ENCODE results near the gene LYSMD1. TPM values are rescaled to one million over a fixed set of nuclear protein-coding genes. Genes with fewer than 3 reads are reported as not detected.
A peak's percentile ranks its signal among the peaks of the same experiment; 100 is the strongest.
"Not testable (repeated sequence)": the region's sequence is repeated elsewhere in the genome, so short reads cannot be mapped to it uniquely, and the experiment has no call there.

Gene LYSMD1
- total and polyA plus RNA-seq, 5 donors from 2014 or later: 0.14 to 0.54 (median 0.16) TPM; not detected in 1

DNA sequence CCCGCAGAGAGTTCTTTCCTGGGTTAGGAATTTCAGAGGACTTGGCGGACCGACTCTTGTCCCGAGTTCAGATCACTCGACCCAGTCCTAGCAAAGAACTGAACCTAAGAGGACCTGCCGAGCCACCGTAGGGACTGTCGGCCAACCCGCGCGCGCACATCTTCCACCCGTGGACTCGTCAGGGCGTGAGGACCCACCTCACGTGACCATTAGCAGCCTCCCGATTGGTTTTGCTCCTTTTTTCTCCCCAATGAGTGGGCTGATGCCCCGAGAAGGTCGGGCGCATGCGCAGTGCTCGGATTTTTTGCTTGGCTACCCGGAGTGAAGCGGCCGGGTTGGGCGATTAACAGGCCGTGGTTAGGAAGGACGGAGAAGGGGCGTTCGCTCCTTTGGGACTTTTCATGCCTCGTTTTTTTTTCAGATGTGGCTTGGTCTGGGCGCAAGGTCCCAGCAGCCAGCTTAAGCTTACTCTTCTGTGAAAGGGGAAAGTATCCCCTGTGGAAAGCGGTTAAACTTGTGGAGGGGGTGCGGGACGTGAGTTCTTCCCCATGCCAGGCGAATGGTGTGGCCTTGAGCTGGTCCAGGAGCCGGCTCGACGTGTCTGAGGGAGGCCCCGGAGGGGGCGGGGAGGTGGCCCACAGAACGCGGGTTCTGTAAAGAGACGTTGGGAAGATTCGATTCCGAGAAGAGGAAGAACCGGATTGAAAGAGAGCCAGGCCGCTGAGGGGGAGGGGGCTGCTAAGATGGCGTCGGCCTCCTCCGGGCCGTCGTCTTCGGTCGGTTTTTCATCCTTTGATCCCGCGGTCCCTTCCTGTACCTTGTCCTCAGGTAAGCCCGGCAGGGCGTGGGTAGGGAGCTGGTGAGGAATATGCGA is 32.8 kb upstream of the LYSMD1 start, which contains the start of gene PIP5K1A:
Gene PIP5K1A, plus strand, starts transcription at position 299 of the 874 bp plus-strand sequence. Its CDS starts 445 bp downstream, at position 744.
- Histone ChIP-seq H3K9me3 (ENCODE audit: control insufficient read depth in 2 of 2, low read length in 2 of 2) (no peaks in the 10 kb centered on the region), H3K36me3 (ENCODE audit: control insufficient read depth, insufficient read depth, low read length) (peaks cover 5% of the 10 kb centered on the region), H3K27ac (ENCODE audit: insufficient read depth, low read length, poor library complexity, severe bottlenecking) (peak within 1 kb of the TSS; percentile 84), H3K4me1 (ENCODE audit: control insufficient read depth, insufficient read depth, low read length, poor library complexity, severe bottlenecking) (peaks cover 32% of the 10 kb centered on the region), H3K27me3 (ENCODE audit: control insufficient read depth, insufficient read depth, low read length) (no peaks in the 10 kb centered on the region), H3K4me3 (ENCODE audit: low read depth, low read length) (peak within 1 kb of the TSS; percentile 95)
- Mint-ChIP-seq H3K4me1 (peaks cover 21 to 55% (median 31%) of the 10 kb centered on the region in 4 donors), H3K36me3 (peaks cover 16% of the 10 kb centered on the region), H3K27me3 (peaks cover 18% of the 10 kb centered on the region), H3K4me3 (peak within 1 kb of the TSS; percentile 95 to 99 (median 98)), H3K27ac (peak within 1 kb of the TSS; percentile 97 to 99 (median 99)), H3K9me3 (no peaks in the 10 kb centered on the region)
- DNase-seq (peak; percentile 98 to 99 (median 99)), ATAC-seq (ENCODE audit: low read depth in 2 of 2) (peak; percentile 97 to 99)

DNA sequence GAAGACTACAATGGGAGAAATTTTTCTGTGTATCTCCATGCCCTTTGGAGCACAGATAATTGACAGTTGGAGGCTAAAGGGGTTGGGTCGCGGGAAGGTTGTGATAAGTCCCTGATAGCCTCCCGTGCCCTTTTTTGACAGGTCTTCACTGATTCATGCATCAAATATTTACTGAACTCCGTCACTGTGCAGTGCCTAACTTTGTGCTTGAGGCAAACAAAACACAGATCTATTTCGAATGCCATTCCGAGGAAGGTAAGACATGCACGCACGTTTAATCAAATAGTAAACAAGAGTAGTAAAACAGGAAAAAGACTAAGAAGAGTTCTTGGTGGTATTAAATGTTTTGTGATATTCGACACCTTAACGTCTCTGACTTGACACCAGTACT is 32.2 kb upstream of the LYSMD1 start:
- Mint-ChIP-seq H3K4me3 (peak overlapping the region; percentile 95 to 99 (median 98)), H3K36me3 (peaks cover 16% of the 10 kb centered on the region), H3K27me3 (peaks cover 18% of the 10 kb centered on the region), H3K9me3 (no peaks in the 10 kb centered on the region), H3K27ac (peak overlapping the region; percentile 97 to 99 (median 99)), H3K4me1 (peaks cover 21 to 53% (median 31%) of the 10 kb centered on the region in 4 donors)
- DNase-seq (no peak), ATAC-seq (ENCODE audit: low read depth in 2 of 2) (no peak)
- Histone ChIP-seq H3K27me3 (ENCODE audit: control insufficient read depth, insufficient read depth, low read length) (no peaks in the 10 kb centered on the region), H3K27ac (ENCODE audit: insufficient read depth, low read length, poor library complexity, severe bottlenecking) (peak overlapping the region; percentile 84), H3K9me3 (ENCODE audit: control insufficient read depth in 2 of 2, low read length in 2 of 2) (no peaks in the 10 kb centered on the region), H3K4me3 (ENCODE audit: low read depth, low read length) (peak overlapping the region; percentile 95), H3K4me1 (ENCODE audit: control insufficient read depth, insufficient read depth, low read length, poor library complexity, severe bottlenecking) (peaks cover 32% of the 10 kb centered on the region), H3K36me3 (ENCODE audit: control insufficient read depth, insufficient read depth, low read length) (peaks cover 2% of the 10 kb centered on the region)

DNA sequence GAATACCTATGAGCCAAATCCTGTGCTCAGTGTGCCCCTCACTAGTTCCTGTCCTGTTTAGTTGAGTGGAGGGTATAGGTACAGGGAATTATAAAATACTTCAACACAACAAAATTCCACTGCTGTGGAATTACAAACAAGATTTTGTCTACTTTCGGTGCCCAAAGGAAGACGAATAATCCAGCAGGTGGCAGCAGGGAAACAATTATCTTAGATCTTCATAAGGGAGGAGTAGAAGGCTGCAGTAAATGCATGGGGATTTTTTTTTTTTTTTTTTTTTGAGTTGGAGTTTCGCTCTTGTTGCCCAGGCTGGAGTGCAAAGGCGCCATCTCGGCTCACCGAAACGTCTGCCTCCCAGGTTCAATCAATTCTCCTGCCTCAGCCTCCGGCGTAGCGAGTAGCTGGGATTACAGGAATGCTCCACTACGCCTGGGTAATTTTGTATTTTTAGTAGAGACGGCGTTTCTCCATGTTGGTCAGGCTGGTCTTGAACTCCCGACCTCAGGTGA is 30.6 kb upstream of the LYSMD1 start:
- DNase-seq: peak; percentile 38 to 73 (median 50)
- H3K4me3 ChIP-seq (ENCODE audit: low read depth, low read length): no peak overlapping the region
- Mint-ChIP-seq H3K4me3 (peak overlapping the region in 2 of 4 donors; percentile 78 to 80), H3K36me3 (peaks cover 12% of the 10 kb centered on the region), H3K4me1 (peaks cover 21 to 41% (median 26%) of the 10 kb centered on the region in 4 donors), H3K27ac (no peak overlapping the region), H3K27me3 (peaks cover 18% of the 10 kb centered on the region), H3K9me3 (no peaks in the 10 kb centered on the region)
- no peaks in the 10 kb centered on the region for H3K9me3 ChIP-seq (ENCODE audit: control insufficient read depth in 2 of 2, low read length in 2 of 2)
- no peaks in the 10 kb centered on the region for H3K27me3 ChIP-seq (ENCODE audit: control insufficient read depth, insufficient read depth, low read length)
- peaks cover 27% of the 10 kb centered on the region for H3K4me1 ChIP-seq (ENCODE audit: control insufficient read depth, insufficient read depth, low read length, poor library complexity, severe bottlenecking)
- no peaks in the 10 kb centered on the region for H3K36me3 ChIP-seq (ENCODE audit: control insufficient read depth, insufficient read depth, low read length)
- ATAC-seq (ENCODE audit: low read depth in 2 of 2): no peak
- no peak overlapping the region for H3K27ac ChIP-seq (ENCODE audit: insufficient read depth, low read length, poor library complexity, severe bottlenecking)

DNA sequence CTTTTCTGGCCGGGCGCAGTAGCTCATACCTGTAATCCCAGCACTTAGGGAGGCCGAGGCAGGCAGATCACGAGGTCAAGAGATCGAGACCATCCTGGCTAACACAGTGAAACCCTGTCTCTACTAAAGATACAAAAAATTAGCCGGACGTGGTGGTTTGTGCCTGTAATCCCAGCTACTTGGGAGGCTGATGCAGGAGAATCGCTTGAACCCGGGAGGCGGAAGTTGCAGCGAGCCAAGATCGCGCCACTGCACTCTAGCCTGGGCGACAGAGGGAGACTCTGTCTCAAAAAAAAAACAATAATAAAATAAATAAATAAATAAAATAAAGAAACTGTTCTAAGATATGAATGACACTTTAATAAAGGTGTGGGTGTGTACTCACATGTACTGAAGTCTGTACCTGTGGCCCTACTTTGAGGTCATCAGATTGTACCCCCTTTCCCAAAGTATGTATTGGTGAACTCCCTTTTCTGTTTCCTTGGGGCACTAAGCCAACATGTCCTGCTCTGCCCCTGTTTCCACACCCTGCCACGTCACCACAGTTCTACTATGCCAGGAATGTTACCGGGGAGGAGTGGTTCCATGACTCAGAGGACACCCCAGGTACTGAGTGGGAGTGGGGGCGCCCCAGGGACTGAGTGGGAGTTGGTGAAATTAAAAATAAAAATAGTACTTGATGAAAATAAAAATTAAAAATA is 29.3 kb upstream of the LYSMD1 start:
- peaks cover 19% of the 10 kb centered on the region for H3K27me3 Mint-ChIP-seq
- DNase-seq; H3K27me3 ChIP-seq (ENCODE audit: control insufficient read depth, insufficient read depth, low read length); H3K36me3 ChIP-seq (ENCODE audit: control insufficient read depth, insufficient read depth, low read length); H3K4me3 ChIP-seq (ENCODE audit: low read depth, low read length); H3K27ac Mint-ChIP-seq; H3K9me3 ChIP-seq (ENCODE audit: control insufficient read depth in 2 of 2, low read length in 2 of 2); H3K27ac ChIP-seq (ENCODE audit: insufficient read depth, low read length, poor library complexity, severe bottlenecking); H3K9me3 Mint-ChIP-seq; ATAC-seq (ENCODE audit: low read depth in 2 of 2): not testable (repeated sequence)
- peak overlapping the region in 1 of 4 donors; percentile 29 for H3K4me3 Mint-ChIP-seq
- H3K4me1 ChIP-seq (ENCODE audit: control insufficient read depth, insufficient read depth, low read length, poor library complexity, severe bottlenecking): peaks cover 15% of the 10 kb centered on the region
- H3K36me3 Mint-ChIP-seq: peaks cover 11% of the 10 kb centered on the region
- peaks cover 21 to 42% (median 27%) of the 10 kb centered on the region in 4 donors for H3K4me1 Mint-ChIP-seq

DNA sequence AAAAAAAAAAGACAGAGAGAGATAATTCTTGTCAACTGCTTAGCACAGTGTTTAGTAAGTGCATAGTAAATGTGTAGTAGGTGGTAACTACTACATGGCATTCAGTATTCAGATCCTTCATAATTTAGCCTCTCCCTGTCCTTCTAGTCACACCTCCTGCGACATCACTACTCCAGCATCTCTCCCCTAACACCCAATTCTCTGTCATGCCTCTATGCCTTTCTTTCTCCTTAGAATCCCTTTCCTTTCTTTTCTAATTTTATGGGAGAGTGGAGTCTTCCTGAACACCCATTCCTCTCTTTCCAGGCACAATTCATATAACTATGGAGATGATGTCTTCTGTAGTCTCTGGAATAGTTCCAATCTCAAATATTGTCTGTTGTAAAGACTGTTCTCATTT is 28.2 kb upstream of the LYSMD1 start:
- no peak overlapping the region for H3K27ac Mint-ChIP-seq
- Histone ChIP-seq H3K27me3 (ENCODE audit: control insufficient read depth, insufficient read depth, low read length) (no peaks in the 10 kb centered on the region), H3K36me3 (ENCODE audit: control insufficient read depth, insufficient read depth, low read length) (no peaks in the 10 kb centered on the region), H3K4me1 (ENCODE audit: control insufficient read depth, insufficient read depth, low read length, poor library complexity, severe bottlenecking) (peaks cover 14% of the 10 kb centered on the region), H3K4me3 (ENCODE audit: low read depth, low read length) (no peak overlapping the region), H3K27ac (ENCODE audit: insufficient read depth, low read length, poor library complexity, severe bottlenecking) (no peak overlapping the region), H3K9me3 (ENCODE audit: control insufficient read depth in 2 of 2, low read length in 2 of 2) (no peaks in the 10 kb centered on the region)
- peaks cover 23% of the 10 kb centered on the region for H3K27me3 Mint-ChIP-seq
- H3K4me1 Mint-ChIP-seq: peaks cover 12 to 42% (median 23%) of the 10 kb centered on the region in 4 donors
- H3K9me3 Mint-ChIP-seq: no peaks in the 10 kb centered on the region
- peak overlapping the region in 1 of 4 donors; percentile 29 for H3K4me3 Mint-ChIP-seq
- H3K36me3 Mint-ChIP-seq: peaks cover 6% of the 10 kb centered on the region
- DNase-seq (no peak), ATAC-seq (ENCODE audit: low read depth in 2 of 2) (no peak)

DNA sequence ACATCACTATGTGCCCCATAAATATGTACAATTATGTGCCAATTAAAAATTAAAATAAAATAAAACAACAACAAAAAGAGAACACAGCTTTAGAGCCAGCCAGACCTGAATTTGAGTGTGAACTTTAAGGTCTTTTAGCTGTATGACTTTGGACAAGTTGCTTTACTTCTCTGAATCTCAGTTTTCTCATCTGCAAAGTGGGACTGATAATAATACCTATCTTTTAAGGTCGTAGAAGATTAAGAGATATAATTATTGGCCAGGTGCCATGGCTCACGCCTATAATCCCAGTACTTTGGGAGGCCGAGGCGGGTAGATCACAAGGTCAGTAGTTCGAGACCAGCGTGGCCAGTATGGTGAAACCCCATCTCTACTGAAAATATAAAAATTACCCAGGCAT is 27.6 kb upstream of the LYSMD1 start:
- Histone ChIP-seq H3K9me3 (ENCODE audit: control insufficient read depth in 2 of 2, low read length in 2 of 2) (no peaks in the 10 kb centered on the region), H3K36me3 (ENCODE audit: control insufficient read depth, insufficient read depth, low read length) (no peaks in the 10 kb centered on the region), H3K27ac (ENCODE audit: insufficient read depth, low read length, poor library complexity, severe bottlenecking) (no peak overlapping the region), H3K4me1 (ENCODE audit: control insufficient read depth, insufficient read depth, low read length, poor library complexity, severe bottlenecking) (peaks cover 20% of the 10 kb centered on the region), H3K4me3 (ENCODE audit: low read depth, low read length) (no peak overlapping the region), H3K27me3 (ENCODE audit: control insufficient read depth, insufficient read depth, low read length) (no peaks in the 10 kb centered on the region)
- Mint-ChIP-seq H3K4me1 (peaks cover 11 to 42% (median 25%) of the 10 kb centered on the region in 4 donors), H3K36me3 (peaks cover 5% of the 10 kb centered on the region), H3K9me3 (no peaks in the 10 kb centered on the region), H3K27ac (no peak overlapping the region), H3K4me3 (no peak overlapping the region), H3K27me3 (peaks cover 18% of the 10 kb centered on the region)
- DNase-seq (no peak), ATAC-seq (ENCODE audit: low read depth in 2 of 2) (no peak)

DNA sequence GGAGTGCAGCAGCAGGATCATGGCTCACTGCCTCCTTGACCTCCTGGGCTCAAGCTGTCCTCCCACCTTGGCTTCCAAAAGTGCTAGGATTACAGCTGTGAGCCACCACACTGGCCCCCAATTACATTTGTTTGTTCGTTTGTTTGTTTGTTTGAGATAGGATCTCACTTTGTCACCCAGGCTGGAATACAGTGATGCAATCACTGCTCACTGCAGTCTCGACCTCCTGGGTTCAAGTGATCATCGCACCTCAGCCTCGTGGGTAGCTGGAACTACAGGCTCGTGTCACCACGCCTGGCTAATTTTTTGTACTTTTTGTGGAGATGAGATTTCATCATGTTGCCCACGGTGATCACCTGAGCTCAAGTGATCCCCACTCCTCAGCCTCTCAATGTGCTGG is 26.3 kb upstream of the LYSMD1 start:
- Mint-ChIP-seq H3K4me3 (no peak overlapping the region), H3K9me3 (no peaks in the 10 kb centered on the region), H3K27me3 (peaks cover 14% of the 10 kb centered on the region), H3K27ac (no peak overlapping the region), H3K4me1 (peaks cover 9 to 40% (median 25%) of the 10 kb centered on the region in 4 donors), H3K36me3 (peaks cover 5% of the 10 kb centered on the region)
- peaks cover 13% of the 10 kb centered on the region for H3K4me1 ChIP-seq (ENCODE audit: control insufficient read depth, insufficient read depth, low read length, poor library complexity, severe bottlenecking)
- DNase-seq (no peak), ATAC-seq (ENCODE audit: low read depth in 2 of 2) (no peak)
- H3K36me3 ChIP-seq (ENCODE audit: control insufficient read depth, insufficient read depth, low read length): no peaks in the 10 kb centered on the region
- H3K4me3 ChIP-seq (ENCODE audit: low read depth, low read length): no peak overlapping the region
- H3K27me3 ChIP-seq (ENCODE audit: control insufficient read depth, insufficient read depth, low read length): no peaks in the 10 kb centered on the region
- H3K9me3 ChIP-seq (ENCODE audit: control insufficient read depth in 2 of 2, low read length in 2 of 2): no peaks in the 10 kb centered on the region
- H3K27ac ChIP-seq (ENCODE audit: insufficient read depth, low read length, poor library complexity, severe bottlenecking): no peak overlapping the region
